MCF 10A (cell line): ENCODE results near the gene HDAC7. TPM values are rescaled to one million over a fixed set of nuclear protein-coding genes. Genes with fewer than 3 reads are reported as not detected.

Experiments
- BruUV-seq: library from RNA; stranded (reverse); fragments of 400-500 nt; replicated peaks from 2 replicates; lab custom pipeline; 2021; lab: Mats Ljungman, UMichigan
- CTCF ChIA-PET: fragments of 300-600 bp; sonication (Branson Sonifier 250); formaldehyde crosslinking; extraction: SDS; loops from one replicate; lab custom pipeline; 2021; ENCODE audit warnings: antibody characterized with exemption, inconsistent platforms; lab: Yijun Ruan, JAX
- POLR2A ChIA-PET: fragments of 300-600, 350-650 bp; sonication (Branson Sonifier 250); formaldehyde crosslinking; extraction: SDS; loops from one replicate; lab custom pipeline; 2020; ENCODE audit warnings: antibody characterized with exemption, inconsistent platforms; lab: Yijun Ruan, JAX
- DNase-seq: peaks from one replicate; pipeline ENCODE4 v3.0.0-alpha.2; 2018; ENCODE audit not compliant: unreplicated experiment
- H3K27ac Mint-ChIP-seq: one replicate; pipeline ENCODE4 v1.8.0; 2022; ENCODE audit warnings: mild to moderate bottlenecking, low read depth, mixed read lengths; ENCODE audit not compliant: unreplicated experiment
- H3K27me3 Mint-ChIP-seq: one replicate; pipeline ENCODE4 v1.8.0; 2022; ENCODE audit warnings: mixed read lengths; ENCODE audit not compliant: insufficient read depth, unreplicated experiment
- H3K36me3 Mint-ChIP-seq: one replicate; pipeline ENCODE4 v1.8.0; 2022; ENCODE audit warnings: mild to moderate bottlenecking, moderate library complexity, mixed read lengths; ENCODE audit not compliant: insufficient read depth, unreplicated experiment
- H3K4me1 Mint-ChIP-seq: one replicate; pipeline ENCODE4 v1.8.0; 2022; ENCODE audit warnings: mixed read lengths; ENCODE audit not compliant: insufficient read depth, unreplicated experiment
- H3K4me3 Mint-ChIP-seq: one replicate; pipeline ENCODE4 v1.8.0; 2022; ENCODE audit warnings: mild to moderate bottlenecking, moderate library complexity, mixed read lengths; ENCODE audit not compliant: unreplicated experiment
- H3K9me3 Mint-ChIP-seq: one replicate; pipeline ENCODE4 v1.8.0; 2022; ENCODE audit warnings: mixed read lengths; ENCODE audit not compliant: unreplicated experiment
- intact Hi-C: fragments of 100-400 bp; cut with micrococcal nuclease; formaldehyde crosslinking; loops from 2 replicates; pipeline ENCODE4 v1.14.1; 2022
- total RNA-seq: library from RNA; stranded (reverse); gene quantifications from 2 replicates; pipeline ENCODE4 v1.2.3, GENCODE V29; 2022
- TF ChIP-seq, protein P1 (sequence below): fragments of 200-600 bp; IDR thresholded peaks from one replicate; pipeline ENCODE4 v1.8.0; 2022; ENCODE audit warnings: antibody characterized with exemption, mild to moderate bottlenecking; ENCODE audit not compliant: unreplicated experiment

Gene HDAC7
- total RNA-seq, 1 experiment from 2014 or later: 80.1 TPM

DNA sequence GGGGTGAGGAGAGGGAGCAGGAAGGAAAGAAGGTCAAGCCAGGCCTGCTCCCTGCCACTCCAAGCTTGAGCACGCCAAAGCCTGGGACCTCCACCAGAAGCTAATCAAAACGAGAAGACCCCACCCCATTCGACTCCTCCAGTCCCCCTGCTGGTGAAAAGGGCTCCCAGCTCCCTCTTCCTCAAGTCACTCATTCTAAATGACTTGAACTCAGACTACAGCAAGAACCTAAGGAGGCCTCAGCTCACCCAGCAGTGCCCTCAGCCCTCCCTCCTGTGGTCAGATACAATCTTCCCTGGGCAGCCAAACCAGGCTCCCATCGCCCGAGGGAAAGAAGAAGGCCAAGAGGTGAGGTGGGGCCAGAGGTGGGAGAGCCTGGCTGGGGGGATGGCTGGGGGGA, 17.4 kb downstream of the HDAC7 start:
- intact Hi-C loops: no loop called here
- Mint-ChIP-seq H3K9me3 (no peaks in the 10 kb centered on the region), H3K4me1 (peaks cover 5% of the 10 kb centered on the region), H3K36me3 (peaks cover 16% of the 10 kb centered on the region), H3K4me3 (no peak overlapping the region), H3K27ac (peak overlapping the region; percentile 38), H3K27me3 (no peaks in the 10 kb centered on the region)
- ChIA-PET POLR2A (interaction anchor here (0.6 to 1.3 kb wide), 3 partner anchors 35 to 161 kb away, joined by 3 to 7 read pairs (median 4); no protein-coding TSS in a partner anchor), CTCF (interaction anchor here (1.0 to 38.2 kb wide), 5 partner anchors 11 to 60 kb away, joined by 3 to 622 read pairs (median 5); no protein-coding TSS in a partner anchor)
- TF ChIP-seq, protein P1, sequence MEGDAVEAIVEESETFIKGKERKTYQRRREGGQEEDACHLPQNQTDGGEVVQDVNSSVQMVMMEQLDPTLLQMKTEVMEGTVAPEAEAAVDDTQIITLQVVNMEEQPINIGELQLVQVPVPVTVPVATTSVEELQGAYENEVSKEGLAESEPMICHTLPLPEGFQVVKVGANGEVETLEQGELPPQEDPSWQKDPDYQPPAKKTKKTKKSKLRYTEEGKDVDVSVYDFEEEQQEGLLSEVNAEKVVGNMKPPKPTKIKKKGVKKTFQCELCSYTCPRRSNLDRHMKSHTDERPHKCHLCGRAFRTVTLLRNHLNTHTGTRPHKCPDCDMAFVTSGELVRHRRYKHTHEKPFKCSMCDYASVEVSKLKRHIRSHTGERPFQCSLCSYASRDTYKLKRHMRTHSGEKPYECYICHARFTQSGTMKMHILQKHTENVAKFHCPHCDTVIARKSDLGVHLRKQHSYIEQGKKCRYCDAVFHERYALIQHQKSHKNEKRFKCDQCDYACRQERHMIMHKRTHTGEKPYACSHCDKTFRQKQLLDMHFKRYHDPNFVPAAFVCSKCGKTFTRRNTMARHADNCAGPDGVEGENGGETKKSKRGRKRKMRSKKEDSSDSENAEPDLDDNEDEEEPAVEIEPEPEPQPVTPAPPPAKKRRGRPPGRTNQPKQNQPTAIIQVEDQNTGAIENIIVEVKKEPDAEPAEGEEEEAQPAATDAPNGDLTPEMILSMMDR: peak; percentile 6
- no TSS peak for BruUV-seq
- DNase-seq: no peak

DNA sequence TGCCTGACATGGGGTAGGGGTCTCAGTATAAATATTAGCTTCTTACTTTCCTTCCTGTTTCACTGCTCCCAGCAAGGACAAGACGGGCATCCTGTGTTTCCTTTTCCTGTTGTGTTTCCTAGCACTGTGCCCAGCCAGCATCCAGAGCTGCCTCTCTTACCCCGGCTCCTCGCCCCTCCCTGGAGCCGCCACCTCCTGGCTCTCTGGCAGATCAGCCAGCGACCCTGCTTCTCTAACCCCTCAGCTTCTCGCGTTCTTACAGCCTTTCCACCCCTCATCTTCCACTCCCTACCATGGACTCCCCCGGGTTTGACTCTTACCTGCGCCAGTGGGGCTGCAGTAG, 17.8 kb downstream of the HDAC7 start:
- intact Hi-C loops: no loop called here
- Mint-ChIP-seq H3K4me1 (peaks cover 5% of the 10 kb centered on the region), H3K27ac (peak overlapping the region; percentile 38), H3K4me3 (no peak overlapping the region), H3K27me3 (no peaks in the 10 kb centered on the region), H3K9me3 (no peaks in the 10 kb centered on the region), H3K36me3 (peaks cover 20% of the 10 kb centered on the region)
- ChIA-PET POLR2A (interaction anchor here (0.6 to 1.3 kb wide), 3 partner anchors 36 to 161 kb away, joined by 3 to 7 read pairs (median 4); no protein-coding TSS in a partner anchor), CTCF (interaction anchor here (0.8 to 38.2 kb wide), 7 partner anchors 11 to 60 kb away, joined by 3 to 622 read pairs (median 4); no protein-coding TSS in a partner anchor)
- no peak for DNase-seq
- TF ChIP-seq, protein P1: no peak
- BruUV-seq: no TSS peak

DNA sequence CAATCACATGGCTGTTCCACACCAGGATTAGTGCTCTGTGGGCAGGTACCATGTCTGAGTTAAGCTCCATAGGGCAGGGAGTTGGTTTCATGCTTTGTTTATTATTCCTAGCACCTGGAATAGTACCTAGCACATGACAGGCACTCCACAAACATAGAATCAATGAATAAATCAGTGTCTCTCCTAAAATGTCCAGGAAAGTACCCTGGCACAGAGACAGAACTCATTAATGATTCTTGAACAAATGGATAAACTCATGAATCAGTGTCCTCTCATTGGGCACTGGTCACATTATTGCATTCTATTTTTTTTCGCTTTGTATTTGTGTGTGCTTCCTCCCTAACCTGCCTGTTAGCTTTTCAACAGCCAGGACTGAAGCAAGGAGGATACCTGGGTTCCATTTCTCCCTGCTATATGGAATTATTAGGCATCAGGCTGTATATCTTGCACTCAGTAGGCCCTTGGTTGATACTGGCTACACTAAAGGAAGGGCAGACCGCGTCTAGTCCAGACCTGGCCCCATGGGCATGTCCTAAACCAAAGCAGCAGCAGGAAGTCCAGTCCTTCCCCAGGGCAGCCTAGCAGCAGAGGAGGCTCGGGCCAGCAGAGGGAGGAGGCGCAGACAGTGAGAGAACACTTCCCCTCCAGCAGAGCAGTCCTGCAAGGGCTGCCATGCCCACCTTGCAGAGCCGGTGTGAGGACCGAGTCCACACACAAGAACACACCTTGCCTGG, 18.4 kb downstream of the HDAC7 start:
- H3K9me3 Mint-ChIP-seq: no peaks in the 10 kb centered on the region
- peaks cover 5% of the 10 kb centered on the region for H3K4me1 Mint-ChIP-seq
- intact Hi-C loops: no loop called here
- ChIA-PET POLR2A (interaction anchor here (0.6 to 1.3 kb wide), 4 partner anchors 36 to 116 kb away, joined by 3 to 7 read pairs (median 4); partner anchors contain the start of gene RAPGEF3), CTCF (interaction anchor here (0.8 to 38.2 kb wide), 5 partner anchors 12 to 59 kb away, joined by 3 to 622 read pairs (median 4); no protein-coding TSS in a partner anchor)
- H3K27ac Mint-ChIP-seq: no peak overlapping the region
- peaks cover 20% of the 10 kb centered on the region for H3K36me3 Mint-ChIP-seq
- BruUV-seq: no TSS peak
- TF ChIP-seq, protein P1: no peak
- H3K27me3 Mint-ChIP-seq: no peaks in the 10 kb centered on the region
- DNase-seq: no peak
- no peak overlapping the region for H3K4me3 Mint-ChIP-seq

DNA sequence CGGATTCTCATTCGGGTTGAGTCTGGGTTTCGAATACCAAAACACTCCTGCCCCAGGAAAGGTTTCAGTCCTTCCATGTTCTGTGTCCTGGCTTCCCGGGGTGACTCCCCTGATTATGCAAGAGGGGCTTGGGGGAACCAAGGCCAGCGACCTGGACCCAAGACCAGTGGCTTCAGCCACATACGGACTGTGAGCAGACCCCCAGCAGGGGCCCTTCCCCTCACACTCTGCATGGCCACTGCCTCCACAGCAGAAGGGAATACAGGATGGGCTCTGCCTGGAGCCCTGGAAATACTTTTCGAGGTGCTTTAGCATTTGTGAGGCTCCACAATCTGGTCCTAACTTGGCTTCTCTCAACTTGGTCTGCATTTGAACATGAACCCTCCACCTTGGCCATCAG, 19.1 kb downstream of the HDAC7 start:
- no TSS peak for BruUV-seq
- ChIA-PET POLR2A (interaction anchor here (1.1 kb wide), 1 partner anchor 42 kb away, joined by 5 read pairs; the partner anchor contains the start of gene RAPGEF3), CTCF (interaction anchor here (38.2 kb wide), 1 partner anchor 33 kb away, joined by 622 read pairs; no protein-coding TSS in a partner anchor)
- H3K27ac Mint-ChIP-seq: no peak overlapping the region
- H3K4me3 Mint-ChIP-seq: no peak overlapping the region
- H3K27me3 Mint-ChIP-seq: no peaks in the 10 kb centered on the region
- no peak for DNase-seq
- intact Hi-C loops: no loop called here
- TF ChIP-seq, protein P1: no peak
- peaks cover 20% of the 10 kb centered on the region for H3K36me3 Mint-ChIP-seq
- H3K9me3 Mint-ChIP-seq: no peaks in the 10 kb centered on the region
- peaks cover 5% of the 10 kb centered on the region for H3K4me1 Mint-ChIP-seq
